ENCODE data around the gene PPFIA2. TPM values are rescaled to one million over a fixed set of nuclear protein-coding genes. Genes with fewer than 3 reads are reported as not detected.

PPFIA2 gene
- total RNA-seq, 6 experiments from 2014 or later = 0.12 to 1.2 (median 0.56) TPM; not detected in 2

DNA sequence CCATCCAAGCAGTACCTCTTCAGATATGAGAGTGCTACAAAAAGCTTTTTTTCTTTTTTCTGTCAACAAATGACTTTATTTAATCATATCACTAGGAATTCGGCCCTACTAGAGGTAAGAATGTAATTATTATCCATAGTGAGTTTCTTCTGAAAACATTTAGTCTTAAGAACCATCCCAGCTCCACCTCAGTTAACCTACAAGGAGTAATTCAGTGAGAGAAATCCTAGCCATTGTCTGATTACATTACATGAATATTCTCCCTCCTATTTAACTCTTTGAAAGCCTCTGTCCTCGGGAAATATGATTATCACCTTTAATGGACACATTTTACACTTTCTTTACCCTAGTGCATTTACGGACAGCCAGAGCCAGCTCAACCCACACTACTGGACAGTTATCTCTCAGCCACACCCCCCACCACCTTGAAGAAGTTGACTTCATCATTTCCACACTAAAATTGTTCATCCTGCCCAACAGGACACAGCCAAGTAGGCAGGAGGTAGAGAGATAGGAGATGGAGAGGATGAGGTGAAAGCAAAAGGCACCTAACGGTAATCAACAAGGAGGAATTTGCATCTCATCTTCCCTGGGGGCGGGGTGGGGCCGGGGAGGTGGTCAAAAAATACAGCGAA lies 1.3 kb downstream of the PPFIA2 start:
- H3K9me3 ChIP-seq = no peaks in the 10 kb centered on the region
- no peaks in the 10 kb centered on the region for H3K36me3 ChIP-seq
- no peaks in the 10 kb centered on the region for H3K4me1 ChIP-seq
- no peak overlapping the region for H3K27ac ChIP-seq
- no peak for ATAC-seq
- no peak for TF ChIP-seq POLR2A (IDR thresholded peaks at IDR 0.05)
- TF ChIP-seq, protein P1, sequence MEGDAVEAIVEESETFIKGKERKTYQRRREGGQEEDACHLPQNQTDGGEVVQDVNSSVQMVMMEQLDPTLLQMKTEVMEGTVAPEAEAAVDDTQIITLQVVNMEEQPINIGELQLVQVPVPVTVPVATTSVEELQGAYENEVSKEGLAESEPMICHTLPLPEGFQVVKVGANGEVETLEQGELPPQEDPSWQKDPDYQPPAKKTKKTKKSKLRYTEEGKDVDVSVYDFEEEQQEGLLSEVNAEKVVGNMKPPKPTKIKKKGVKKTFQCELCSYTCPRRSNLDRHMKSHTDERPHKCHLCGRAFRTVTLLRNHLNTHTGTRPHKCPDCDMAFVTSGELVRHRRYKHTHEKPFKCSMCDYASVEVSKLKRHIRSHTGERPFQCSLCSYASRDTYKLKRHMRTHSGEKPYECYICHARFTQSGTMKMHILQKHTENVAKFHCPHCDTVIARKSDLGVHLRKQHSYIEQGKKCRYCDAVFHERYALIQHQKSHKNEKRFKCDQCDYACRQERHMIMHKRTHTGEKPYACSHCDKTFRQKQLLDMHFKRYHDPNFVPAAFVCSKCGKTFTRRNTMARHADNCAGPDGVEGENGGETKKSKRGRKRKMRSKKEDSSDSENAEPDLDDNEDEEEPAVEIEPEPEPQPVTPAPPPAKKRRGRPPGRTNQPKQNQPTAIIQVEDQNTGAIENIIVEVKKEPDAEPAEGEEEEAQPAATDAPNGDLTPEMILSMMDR (IDR thresholded peaks at IDR 0.05) = no peak
- H3K4me3 ChIP-seq = peak overlapping the region in 1 of 3 donors; percentile 32
- H3K27me3 ChIP-seq = no peaks in the 10 kb centered on the region
- WGBS (ENCODE audit: insufficient coverage, low coverage, low lambda C conversion rate, missing lambda C conversion rate) = 7% methylated on average over 7 of the region's 7 CpGs
- intact Hi-C loops (cut with DNase I) = no loop called here
- DNase-seq = no peak

DNA sequence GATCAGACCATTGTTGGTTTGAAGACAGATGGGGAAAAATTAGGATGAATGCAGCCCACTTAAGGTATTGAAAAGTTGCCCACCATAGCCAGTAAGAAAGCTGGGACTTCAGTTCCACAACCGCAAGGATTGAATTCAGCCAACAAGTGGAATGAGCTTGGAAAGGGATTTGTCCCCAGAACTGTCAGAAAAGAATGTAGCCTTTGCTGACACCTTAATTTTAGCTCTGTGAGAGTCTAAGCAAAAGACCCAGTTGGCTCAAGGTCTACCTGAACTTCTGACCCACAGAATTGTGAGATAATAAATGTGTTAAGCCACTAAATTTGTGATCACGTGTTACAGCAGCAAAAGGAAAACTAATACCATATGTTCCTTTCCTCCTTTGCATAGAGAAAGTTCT lies 29.4 kb downstream of the PPFIA2 start:
- no peak for ATAC-seq
- no peaks in the 10 kb centered on the region for H3K4me1 ChIP-seq
- H3K4me3 ChIP-seq = no peak overlapping the region
- TF ChIP-seq, protein P1 (IDR thresholded peaks at IDR 0.05) = no peak
- no peak for TF ChIP-seq POLR2A (IDR thresholded peaks at IDR 0.05)
- no peaks in the 10 kb centered on the region for H3K9me3 ChIP-seq
- intact Hi-C loops (cut with DNase I) = no loop called here
- WGBS (ENCODE audit: insufficient coverage, low coverage, low lambda C conversion rate, missing lambda C conversion rate) = 65% methylated on average over 2 of the region's 2 CpGs
- H3K27ac ChIP-seq = no peak overlapping the region
- no peaks in the 10 kb centered on the region for H3K27me3 ChIP-seq
- no peaks in the 10 kb centered on the region for H3K36me3 ChIP-seq
- no peak for DNase-seq

DNA sequence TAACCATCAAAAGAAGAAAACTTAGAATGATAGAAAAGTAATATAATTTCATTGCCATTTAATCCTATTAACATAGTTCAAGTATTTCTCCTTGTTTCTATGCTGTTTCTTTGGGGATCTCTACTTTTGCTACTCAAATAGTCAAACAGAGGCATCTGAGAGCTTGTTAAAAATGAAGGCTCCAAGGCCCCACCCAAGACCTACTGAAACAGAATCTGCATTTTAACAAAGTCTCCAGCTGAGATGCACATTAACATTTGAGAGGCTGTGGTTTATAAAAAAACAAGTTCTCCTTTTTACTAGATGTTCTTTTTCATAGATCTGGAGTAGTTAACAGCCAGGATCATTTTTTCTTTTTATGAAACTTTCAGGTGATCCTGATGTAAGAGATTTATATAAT lies 31.8 kb downstream of the PPFIA2 start:
- no peaks in the 10 kb centered on the region for H3K27me3 ChIP-seq
- H3K9me3 ChIP-seq = no peaks in the 10 kb centered on the region
- no peak for ATAC-seq
- intact Hi-C loops (cut with DNase I) = no loop called here
- TF ChIP-seq POLR2A (IDR thresholded peaks at IDR 0.05) = no peak
- TF ChIP-seq, protein P1 (IDR thresholded peaks at IDR 0.05) = no peak
- H3K27ac ChIP-seq = no peak overlapping the region
- no peak for DNase-seq
- no peaks in the 10 kb centered on the region for H3K36me3 ChIP-seq
- no peaks in the 10 kb centered on the region for H3K4me1 ChIP-seq
- H3K4me3 ChIP-seq = no peak overlapping the region

DNA sequence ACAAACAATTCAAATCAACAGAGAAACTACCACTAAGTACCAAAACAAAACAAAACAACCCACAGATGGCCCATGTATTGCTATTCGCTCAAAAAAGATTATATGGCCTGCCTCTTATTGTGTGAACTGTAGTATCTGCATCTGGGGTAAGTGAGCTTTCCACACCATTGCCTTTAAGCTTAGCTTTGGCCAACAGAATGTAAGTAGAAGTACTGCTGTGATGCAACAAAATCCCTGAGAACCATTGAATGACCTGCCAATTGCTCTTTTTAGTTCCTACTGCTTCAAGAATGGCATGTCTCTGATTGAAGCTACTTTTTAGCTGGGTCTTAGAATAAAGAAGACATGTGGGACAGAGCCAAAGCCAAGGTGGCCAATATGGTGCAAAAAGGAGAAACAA lies 32.5 kb downstream of the PPFIA2 start:
- ATAC-seq (no peak), DNase-seq (no peak)
- Histone ChIP-seq H3K27ac (no peak overlapping the region), H3K9me3 (no peaks in the 10 kb centered on the region), H3K4me1 (no peaks in the 10 kb centered on the region), H3K36me3 (no peaks in the 10 kb centered on the region), H3K4me3 (no peak overlapping the region), H3K27me3 (no peaks in the 10 kb centered on the region)
- intact Hi-C loops (cut with DNase I) = no loop called here
- TF ChIP-seq, protein P1 (IDR thresholded peaks at IDR 0.05) = no peak
- no peak for TF ChIP-seq POLR2A (IDR thresholded peaks at IDR 0.05)
- 44% methylated on average over 1 of the region's 1 CpG for WGBS (ENCODE audit: insufficient coverage, low coverage, low lambda C conversion rate, missing lambda C conversion rate)

DNA sequence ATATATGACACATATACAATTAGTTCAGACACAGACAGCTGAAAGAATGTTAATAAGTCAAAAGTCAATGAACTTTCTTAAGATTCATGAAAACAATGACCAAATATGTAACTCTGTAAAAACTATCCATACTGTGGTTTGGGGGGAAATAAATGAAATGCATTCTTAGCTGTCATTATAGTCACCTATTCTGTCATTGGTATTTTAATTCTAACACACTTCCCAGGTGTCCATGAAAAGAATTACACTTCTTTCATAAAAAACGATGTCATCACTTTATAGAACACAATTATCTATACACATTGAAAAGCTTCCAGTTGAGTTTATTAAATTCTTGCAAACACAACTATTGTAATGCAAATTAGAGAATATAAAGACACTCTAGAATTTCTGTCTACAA lies 35.8 kb downstream of the PPFIA2 start:
- 13% methylated on average over 1 of the region's 1 CpG for WGBS (ENCODE audit: insufficient coverage, low coverage, low lambda C conversion rate, missing lambda C conversion rate)
- H3K27ac ChIP-seq = no peak overlapping the region
- H3K4me1 ChIP-seq = no peaks in the 10 kb centered on the region
- no peaks in the 10 kb centered on the region for H3K36me3 ChIP-seq
- no peaks in the 10 kb centered on the region for H3K9me3 ChIP-seq
- TF ChIP-seq POLR2A (IDR thresholded peaks at IDR 0.05) = no peak
- TF ChIP-seq, protein P1 (IDR thresholded peaks at IDR 0.05) = no peak
- DNase-seq (no peak), ATAC-seq (no peak)
- intact Hi-C loops (cut with DNase I) = no loop called here
- no peaks in the 10 kb centered on the region for H3K27me3 ChIP-seq
- H3K4me3 ChIP-seq = no peak overlapping the region
